ENCODE results near the gene DEFB123. TPM values are rescaled to one million over a fixed set of nuclear protein-coding genes. Genes with fewer than 3 reads are reported as not detected.

The DEFB123 gene
- total RNA-seq, 1 experiment from 2014 or later = not detected

GRCh38 chr20:31473331-31474096 lies 33.1 kb downstream of the DEFB123 start:
- DNase-seq (ENCODE audit: low read depth) = peak; percentile 26

- DNase-seq (ENCODE audit: low read depth) = no peak
Measured at GRCh38 chr20:31474097-31474436, 33.6 kb downstream of the DEFB123 start.

DNA sequence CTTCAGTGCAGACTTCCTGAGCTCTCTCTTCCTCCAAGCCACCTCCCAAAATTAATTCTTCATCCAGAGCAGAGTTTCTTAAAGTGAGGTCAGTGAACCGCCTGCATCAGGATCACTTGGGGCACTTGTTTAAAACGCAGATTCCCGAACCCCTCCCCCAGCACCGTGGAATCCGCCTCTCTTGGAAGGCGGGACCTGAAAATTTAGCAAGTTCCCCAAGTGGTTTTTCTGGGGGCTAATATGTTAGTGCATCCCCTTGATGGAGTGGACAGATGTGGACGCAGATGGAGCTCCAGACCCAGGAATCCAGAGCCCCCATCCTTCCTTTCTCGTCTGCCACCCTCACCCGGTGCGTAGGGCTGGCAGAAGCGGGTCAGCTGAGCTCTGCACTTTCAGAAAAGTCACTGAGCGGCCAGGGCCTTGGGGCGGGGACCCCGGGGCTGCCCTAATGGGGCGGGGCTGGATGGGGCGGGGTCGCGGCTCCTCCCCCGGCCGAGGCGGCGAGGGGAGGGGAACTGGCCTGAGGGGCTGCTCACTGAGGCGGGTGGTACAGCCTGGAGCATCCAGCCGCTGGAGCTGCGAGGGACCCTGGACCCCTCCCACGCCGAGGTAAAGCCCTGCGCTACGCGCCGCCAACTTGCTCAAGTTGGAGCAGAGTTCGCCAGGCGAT lies 34.5 kb downstream of the DEFB123 start, which contains the start of the genes DEFB124 and REM1:
TSS of gene DEFB124 (minus strand) at position 370 of the 670 bp plus-strand sequence. CDS start 2,114 bp downstream, outside the sequence.
TSS of gene REM1 (plus strand) at position 531 of the 670 bp plus-strand sequence. CDS start 1,158 bp downstream, outside the sequence.
- DNase-seq (ENCODE audit: low read depth) = no peak

DNA sequence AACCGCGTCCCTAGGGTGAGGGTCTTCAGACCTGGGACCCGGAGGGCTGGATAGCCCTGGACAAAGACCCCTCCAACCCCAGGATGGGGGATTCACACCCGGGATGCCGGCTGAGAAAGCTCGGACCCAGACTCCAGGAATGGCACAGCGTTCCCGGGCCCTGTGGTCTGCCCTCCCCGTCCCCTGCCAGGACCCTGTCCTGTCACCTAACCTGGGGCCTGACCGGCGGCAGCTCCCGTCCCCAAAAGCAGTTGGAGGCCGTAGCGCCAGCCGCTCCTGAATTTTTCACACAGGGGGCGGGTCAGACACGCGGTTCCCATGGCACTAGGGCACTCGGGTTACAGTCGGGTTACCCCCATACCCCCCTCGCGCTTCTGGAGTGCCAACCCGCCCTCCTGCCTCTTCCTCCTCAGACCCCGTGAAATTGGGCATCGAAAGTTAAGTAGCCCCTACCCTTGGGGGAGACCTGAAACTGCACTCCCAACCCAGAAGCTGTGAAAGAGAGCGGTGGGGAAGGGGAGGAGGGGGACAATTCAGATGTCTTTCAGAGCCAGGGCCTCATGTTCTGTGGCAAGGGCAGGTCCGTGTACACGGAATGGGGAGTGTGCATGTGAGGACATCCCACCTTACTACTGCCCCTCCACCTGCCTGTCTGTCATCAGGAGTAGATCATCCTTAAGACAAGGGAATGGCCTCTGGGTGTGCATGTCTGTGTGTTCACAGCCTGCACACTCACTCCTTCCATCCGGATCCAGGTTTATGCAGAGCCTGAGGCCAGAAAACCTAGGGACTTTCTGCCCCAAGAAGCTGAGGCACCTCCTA lies 35.3 kb downstream of the DEFB123 start:
- DNase-seq (ENCODE audit: low read depth) = peak; percentile 56

GRCh38 chr20:31476294-31476585 lies 35.8 kb downstream of the DEFB123 start:
- DNase-seq (ENCODE audit: low read depth) = no peak

GRCh38 chr20:31476643-31477215 lies 36.3 kb downstream of the DEFB123 start:
- peak; percentile 79 for DNase-seq (ENCODE audit: low read depth)

GRCh38 chr20:31484001-31484400 lies 43.6 kb downstream of the DEFB123 start:
- DNase-seq (ENCODE audit: low read depth) = no peak

- peak; percentile 83 for DNase-seq (ENCODE audit: low read depth)
Measured at GRCh38 chr20:31485450-31486339, 45.3 kb downstream of the DEFB123 start.

DNA sequence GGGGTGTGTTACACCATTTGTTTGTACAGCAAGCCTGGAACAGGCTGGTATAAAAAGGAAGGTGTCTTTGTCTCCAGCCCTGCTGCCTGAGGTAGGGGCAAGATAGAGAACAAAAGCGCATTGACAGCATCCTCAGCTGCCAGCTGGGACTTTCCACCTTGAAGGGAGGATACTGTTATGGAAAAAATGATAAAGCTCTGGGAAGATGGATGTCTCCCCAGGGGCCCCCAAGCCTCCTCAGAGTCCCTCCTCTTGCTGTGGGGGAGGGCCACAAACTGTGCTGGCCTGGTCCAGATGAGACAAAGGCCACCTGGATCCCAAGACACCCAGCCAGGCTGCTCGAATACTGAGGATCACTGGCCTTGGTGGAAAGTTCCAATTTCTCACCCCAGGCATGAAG lies 47.7 kb downstream of the DEFB123 start:
- no peak for DNase-seq (ENCODE audit: low read depth)

DNA sequence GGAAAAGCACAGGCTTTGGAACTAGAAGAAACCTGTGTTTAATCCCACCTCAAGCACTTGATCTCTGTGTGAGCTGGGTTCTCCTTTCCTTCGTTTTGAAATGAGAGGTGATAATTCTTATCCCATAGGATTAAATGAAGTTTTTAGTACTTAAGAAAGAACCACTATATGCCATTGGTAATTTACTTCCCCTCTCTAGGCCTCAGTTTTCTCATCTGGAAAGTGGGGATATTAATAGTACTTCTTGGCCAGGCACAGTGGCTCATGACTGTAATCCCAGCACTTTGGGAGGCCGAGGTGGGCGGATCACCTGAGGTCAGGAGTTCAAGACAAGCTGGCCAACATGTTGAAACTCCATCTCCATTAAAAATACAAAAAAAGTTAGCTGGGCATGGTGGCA lies 48.7 kb downstream of the DEFB123 start:
- DNase-seq (ENCODE audit: low read depth) = no peak

- no peak for DNase-seq (ENCODE audit: low read depth)
Measured at GRCh38 chr20:31490752-31491151, 50.3 kb downstream of the DEFB123 start.

DNA sequence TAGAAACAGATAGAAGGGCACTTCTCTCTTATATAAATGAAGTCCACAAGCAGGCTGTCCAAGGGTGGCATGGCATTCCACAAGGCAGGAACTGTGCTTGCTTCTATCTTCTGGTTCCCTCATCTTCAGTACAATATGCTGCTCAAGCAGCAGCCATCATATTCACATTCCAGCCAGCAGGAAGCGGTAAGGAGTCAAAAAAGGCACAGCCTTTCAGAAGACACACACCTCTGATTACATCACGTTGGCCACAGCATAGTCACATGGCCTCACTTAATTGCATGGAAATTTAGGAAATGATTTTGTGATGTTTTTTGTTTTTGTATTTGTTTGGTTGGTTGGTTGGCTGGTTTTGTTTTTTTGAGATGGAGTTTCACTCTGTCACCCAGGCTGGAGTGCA lies 53.7 kb downstream of the DEFB123 start:
- DNase-seq (ENCODE audit: low read depth) = peak; percentile 81

DNA sequence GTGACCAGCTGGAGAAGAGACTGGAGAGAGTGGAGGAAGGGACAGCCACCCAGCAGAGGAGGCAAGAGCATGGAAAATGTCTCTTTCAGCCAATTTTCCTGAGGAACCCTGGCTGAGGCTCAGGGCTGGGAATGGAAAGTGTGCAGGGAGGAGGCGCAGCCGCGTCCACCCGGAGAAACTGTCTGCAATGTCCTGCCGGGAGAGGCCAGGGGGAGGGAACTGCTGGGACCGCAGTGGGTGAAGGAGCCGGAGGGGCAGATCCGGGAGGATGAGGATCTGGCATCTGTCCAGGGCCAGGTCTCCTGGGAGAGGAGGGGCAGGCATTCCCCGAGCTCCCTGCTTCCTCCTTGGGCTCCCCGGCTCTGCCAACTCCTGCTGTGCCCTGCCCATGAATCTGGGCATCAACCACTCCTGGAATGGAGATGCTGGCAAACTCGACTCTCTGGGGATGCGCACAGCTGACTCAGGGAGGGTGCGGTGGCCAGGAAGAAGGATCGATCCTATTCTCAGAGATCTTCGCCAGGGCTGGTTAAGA lies 56.4 kb downstream of the DEFB123 start:
- peak; percentile 57 for DNase-seq (ENCODE audit: low read depth)

DNA sequence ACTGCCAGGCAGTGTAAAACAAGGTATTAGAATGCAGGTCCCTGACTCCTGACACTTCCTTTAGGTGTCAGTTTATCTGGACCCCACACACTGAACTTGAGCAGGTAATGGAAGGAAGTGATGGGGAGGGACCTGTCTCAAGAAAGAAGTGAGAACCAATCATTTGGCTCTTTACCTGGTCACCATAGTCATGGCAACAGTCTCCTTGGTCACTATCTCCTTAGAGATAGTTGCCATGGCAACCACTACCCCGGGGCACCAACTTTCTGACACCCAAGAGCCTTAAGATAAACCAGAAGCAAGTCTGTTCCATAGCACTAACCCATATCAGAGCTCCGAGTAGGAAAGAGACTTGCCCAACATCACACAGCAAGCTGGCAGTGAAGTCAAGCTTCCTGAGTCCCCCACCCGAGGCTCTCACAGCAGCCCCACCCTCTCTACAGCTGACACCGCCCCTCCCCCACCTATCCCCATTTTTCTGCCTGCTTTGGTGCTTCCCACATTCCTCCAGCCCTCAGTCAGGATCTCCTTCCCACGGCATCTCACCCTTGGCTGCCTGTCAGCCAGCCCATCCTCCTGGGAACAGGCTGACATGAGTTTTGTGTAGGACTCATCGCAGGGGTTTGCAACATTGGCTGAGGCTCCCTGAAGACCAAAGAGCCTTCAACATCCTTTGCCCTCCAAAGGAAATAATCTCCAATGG lies 57.6 kb downstream of the DEFB123 start:
- DNase-seq (ENCODE audit: low read depth) = peak; percentile 45

Other genes starting within 250 kb of the DEFB123 start
- not detected in 2 replicates for gene DEFB115, start 183.0 kb upstream of the DEFB123 start, total RNA-seq (2014; rRNA removed; shearing (Covaris generic))
- not detected in 2 replicates for gene DEFB116, start 132.0 kb upstream of the DEFB123 start, total RNA-seq (2014; rRNA removed; shearing (Covaris generic))
- not detected in 2 replicates for gene DEFB118, start 72.0 kb upstream of the DEFB123 start, total RNA-seq (2014; rRNA removed; shearing (Covaris generic))
- gene DEFB119, start 50.0 kb upstream of the DEFB123 start, total RNA-seq (2014; rRNA removed; shearing (Covaris generic)) = not detected in 2 replicates
- not detected in 2 replicates for gene DEFB121, start 34.4 kb upstream of the DEFB123 start, total RNA-seq (2014; rRNA removed; shearing (Covaris generic))
- not detected in 2 replicates for gene DEFB124, start 34.5 kb downstream of the DEFB123 start, total RNA-seq (2014; rRNA removed; shearing (Covaris generic))
- not detected in 2 replicates for gene REM1, start 34.7 kb downstream of the DEFB123 start, total RNA-seq (2014; rRNA removed; shearing (Covaris generic))
- gene HM13, start 73.8 kb downstream of the DEFB123 start, total RNA-seq (2014; rRNA removed; shearing (Covaris generic)) = 244 and 248 TPM in 2 replicates
- gene ID1, start 164.7 kb downstream of the DEFB123 start, total RNA-seq (2014; rRNA removed; shearing (Covaris generic)) = 1,421 and 1,771 TPM in 2 replicates
- gene COX4I2, start 197.3 kb downstream of the DEFB123 start, total RNA-seq (2014; rRNA removed; shearing (Covaris generic)) = not detected in 2 replicates